ENCODE measurements around the gene PKNOX2.

PKNOX2 gene

DNA sequence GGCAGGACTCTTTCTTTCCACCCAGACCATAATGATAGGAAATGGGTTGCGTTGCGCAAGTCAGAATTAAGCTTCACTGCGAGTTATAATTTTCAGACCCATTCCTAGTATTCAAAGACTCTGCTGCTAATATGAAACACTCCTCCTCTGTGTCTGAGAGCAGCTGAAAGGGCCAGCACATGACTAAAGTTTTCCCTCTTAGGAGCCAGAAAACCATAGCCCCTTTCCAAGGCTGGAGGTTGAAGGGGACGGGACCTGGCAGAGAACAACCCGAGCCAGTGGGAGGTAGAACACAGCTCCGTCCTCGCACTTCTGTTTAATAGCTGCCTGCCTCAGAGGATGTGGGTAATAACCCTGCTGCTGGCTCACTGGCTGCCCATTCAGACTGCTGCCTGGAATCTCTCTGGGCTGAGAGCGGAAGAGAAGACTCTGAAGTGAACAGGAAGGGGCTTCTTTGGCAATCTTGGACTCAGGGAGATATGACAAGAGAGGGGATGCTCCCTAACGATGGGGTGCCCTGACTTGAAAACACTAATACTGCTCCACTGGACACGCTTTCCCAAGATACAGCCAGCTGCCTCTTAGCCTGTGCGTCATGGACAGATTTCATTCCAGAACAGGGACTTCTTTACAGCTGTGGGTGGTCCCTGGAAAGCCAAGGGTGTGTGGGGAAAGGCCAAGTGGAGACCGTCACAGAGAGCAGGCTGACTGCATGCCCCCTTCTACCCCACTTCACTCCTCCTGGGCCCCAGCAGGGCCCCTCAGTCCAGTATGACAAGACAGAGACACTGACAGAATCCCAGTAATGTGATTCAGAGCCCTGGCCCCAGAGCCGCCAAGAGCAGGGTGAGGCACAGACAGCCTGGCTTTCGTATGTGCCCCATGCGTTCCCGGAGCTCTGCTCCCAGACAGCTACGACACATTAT, 174.6 kb downstream of the PKNOX2 start:
- DNase-seq (ENCODE audit: low read depth in 2 of 2): no peak

DNA sequence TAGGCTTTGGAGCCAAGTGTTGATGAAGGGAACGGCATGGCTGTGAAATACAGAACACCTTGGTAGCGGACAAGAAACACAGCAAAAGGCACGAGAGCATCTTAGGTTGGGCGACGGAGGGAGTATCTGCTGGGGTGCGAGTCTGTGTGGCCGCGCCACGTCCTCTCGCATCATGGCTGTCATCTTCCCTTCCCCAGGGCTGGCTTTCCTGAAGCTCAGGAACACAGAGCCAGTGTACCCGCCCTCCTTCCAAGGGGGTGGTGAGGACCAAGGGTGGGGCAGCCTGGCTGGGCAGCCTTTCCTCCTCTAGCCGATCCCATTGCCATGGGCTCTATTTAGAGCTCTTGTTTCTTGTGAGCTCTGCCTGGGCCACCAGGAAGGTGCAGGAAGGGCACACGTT, 177.1 kb downstream of the PKNOX2 start:
- no peak for DNase-seq (ENCODE audit: low read depth in 2 of 2)

DNA sequence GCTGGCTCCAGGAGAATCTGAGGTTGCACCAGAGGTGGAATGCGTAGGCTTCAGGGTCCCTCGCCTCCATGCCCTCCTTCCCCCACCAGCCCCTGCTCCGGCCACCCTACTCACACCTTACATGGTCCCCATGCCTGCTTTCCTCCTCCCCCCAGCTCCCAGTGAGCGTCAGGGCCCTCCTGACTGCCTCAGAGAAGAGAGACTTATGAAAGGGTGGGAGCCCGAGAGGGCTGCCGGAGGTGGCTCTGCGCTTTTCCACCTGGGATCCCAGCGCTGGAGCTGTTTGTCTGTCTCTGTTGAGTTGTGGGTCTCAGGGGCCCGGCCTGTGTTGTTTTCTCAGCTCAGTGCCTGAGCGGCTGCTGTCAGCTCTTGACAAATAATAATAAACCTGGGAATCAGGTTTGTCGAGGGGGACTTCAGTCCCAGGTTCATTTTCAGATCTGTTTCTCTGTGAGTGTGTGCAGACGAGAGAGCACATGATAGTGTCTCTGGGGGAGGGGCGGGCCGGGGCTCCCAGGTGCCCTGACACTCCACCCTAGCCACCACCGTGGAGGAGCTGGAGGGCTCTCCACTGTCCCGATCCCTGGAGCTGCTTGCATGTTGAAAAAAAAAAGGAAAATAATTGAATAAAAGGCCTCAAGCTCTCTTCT, 177.9 kb downstream of the PKNOX2 start:
- DNase-seq (ENCODE audit: low read depth in 2 of 2): no peak

DNA sequence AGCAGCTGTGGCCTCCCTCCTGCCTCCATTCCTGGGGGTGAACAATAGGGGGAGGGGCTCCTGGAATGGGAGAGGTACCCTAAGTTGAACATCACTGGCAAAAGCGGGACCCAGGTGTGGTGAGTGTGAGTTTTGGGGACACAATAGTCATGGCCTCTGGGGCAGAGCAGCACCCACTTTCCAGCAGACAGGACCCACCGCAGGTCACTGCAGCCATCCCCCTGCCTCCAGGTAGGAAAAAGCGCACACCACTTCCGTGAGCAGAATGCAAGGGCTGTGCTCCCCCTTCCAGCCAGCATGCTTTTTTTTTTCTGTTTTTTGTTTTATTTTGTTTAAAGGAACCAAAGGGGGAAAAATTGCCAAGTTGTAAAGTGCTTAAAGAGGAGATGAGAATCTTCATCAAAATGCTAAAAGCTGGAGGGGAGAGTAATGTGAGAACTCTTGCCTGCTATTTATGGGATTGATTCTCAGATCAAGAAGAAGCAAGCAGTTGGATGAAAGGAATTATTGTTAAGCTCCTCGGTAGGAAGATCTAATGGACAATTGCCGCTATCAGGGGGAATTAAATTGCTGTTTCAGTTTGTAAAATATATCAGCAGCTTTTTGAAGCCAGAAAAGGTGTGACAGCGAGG, 178.7 kb downstream of the PKNOX2 start:
- no peak for DNase-seq (ENCODE audit: low read depth in 2 of 2)

DNA sequence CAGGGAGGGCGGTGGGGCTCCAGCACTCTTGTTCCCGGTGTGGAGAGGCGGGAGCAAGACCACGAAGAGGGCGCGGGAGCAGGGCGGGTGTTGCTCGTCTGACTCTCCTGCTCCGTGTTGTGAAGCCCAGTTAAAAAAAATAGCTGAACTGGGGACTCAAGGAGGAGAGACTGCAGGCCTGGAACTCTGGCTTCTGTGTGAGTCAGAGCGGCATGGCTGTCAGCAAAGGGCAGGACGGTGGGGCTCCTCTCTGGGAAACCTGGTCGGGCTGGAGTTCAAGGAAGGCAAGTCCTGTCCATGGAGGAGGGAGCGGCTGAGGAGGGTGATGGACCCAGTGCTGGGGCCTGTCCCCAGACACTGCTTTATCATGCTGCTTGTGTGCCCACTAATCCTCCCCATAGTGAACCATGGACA, 179.2 kb downstream of the PKNOX2 start:
- no peak for DNase-seq (ENCODE audit: low read depth in 2 of 2)

DNA sequence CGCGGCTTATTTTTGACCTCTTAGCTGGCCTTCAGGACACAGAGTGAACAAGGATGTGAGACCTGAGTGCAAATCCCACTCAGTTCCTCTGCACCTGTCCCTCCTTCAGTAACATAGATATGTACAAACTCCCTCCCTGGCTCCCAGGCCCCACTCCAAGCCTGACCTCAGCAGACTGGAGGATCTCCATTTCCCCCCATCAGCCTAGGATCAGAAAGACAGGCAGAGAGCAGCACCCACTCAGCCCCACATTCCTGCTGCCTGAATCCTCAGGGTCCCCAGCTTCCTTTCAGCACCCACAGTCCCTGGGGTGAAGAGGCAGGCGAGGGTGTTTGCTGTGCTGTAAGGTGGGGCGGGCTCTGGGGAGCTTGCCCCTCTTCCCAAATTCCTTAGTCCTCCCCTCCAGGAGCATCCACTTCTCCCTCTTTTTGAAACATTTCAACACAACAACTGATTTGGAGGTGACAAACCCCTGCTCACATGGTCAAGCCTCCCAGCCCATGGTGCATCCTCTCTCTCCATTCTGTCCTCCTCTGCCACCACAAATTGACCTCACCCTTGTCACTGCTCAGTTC, 180.4 kb downstream of the PKNOX2 start:
- DNase-seq (ENCODE audit: low read depth in 2 of 2): no peak

DNA sequence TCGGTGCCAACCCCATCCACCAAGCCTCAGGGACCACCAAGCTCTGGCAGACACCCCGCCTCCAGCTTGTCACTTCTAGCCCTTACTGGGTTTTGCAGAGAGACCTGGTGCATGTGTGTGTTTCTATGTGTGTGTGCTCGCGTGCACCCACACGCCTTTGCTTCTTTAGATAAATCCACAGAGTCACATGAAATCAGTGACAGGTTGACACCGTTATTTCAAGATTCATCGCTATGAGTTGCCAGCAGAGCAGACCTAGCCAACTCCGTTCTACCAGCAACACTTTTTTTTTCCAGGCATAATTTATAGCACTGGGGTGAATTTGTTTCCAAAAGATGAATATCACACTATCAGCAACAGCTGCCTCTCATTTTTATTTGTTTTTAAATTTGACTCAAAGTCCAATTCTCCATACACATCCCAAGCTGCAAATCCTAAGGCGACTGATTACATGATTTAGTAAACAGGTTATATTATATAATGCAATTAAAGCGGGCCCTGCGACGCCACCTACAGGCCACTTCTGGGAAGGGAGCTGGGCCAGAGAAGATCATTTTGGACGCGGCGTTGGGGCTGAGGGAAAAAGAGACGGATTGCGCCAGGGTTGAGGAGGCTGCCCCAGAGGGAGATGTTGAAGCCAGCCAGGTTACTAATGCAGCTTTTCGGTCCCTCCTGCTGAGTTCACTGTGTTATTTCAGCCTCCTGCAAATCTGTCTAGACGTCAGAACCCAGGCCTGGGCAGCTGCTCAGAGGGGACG, 181.0 kb downstream of the PKNOX2 start:
- DNase-seq (ENCODE audit: low read depth in 2 of 2): peak in 1 of 2 donors; percentile 5

DNA sequence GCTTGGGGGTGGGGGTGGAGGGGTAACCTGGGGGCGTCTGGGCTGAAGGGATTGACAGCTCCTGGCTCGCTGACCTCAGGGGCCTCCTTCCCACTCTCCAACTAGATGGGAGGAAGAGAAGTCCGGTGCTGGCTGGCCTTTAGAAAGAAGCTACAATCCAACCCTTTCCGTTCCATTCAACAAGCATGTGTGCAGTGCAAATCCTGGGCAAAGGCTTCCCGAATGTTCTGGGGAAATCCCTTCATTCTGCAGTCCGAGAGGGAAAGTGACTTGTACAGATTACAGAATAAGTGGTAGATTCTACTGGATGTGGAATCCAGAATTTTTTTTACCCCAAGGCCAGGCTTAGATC, 181.6 kb downstream of the PKNOX2 start:
- DNase-seq (ENCODE audit: low read depth in 2 of 2): no peak

DNA sequence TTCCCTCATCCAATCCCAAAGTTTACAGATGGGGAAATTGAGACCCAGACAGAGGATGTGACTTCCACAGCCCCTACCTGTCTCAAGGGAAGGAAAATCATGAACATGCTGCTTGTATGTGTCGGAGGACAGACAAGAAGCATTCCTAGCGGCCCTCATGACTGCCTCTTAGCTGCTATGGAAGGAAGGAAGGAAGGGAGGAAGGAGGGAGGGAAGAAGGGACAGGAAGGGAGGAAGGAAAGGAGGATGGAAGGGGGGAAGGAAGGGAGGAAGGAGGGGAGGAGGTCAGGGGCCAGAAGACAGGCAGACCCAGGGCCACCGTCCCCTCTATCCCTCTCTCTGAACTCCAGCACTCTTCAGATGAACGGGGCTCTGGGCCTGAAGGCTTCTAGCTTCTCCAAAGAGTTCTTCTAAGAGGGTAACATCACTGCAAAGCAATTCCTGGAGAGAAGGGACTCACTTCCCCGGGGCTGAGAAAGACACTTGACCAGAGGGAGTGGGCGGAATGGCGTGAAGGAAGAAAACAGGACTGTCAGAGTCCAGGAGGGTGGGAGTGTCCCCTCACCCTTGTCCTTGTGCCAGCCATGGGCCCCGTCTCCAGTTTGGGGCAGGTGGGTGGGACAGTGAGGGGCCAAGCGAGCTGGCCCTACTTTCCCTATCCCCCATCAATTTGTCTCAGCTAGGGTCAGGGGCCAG, 182.2 kb downstream of the PKNOX2 start:
- DNase-seq (ENCODE audit: low read depth in 2 of 2): no peak

DNA sequence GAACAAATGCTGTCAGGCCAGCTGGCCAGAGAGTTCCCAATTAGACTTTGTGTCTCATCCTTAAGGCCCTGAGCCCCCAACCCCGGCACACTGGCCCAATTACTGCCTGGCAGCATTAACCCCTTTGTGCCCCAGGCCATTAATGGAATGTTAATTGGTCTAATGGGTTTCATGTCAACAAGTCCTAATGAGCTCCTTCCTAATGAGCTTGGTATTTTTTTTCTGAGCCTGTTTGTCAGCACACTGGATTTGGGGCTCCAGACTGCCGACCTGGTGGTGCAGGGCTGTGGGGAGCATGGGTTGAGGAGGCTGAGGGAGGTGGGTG, 182.7 kb downstream of the PKNOX2 start:
- no peak for DNase-seq (ENCODE audit: low read depth in 2 of 2)

DNA sequence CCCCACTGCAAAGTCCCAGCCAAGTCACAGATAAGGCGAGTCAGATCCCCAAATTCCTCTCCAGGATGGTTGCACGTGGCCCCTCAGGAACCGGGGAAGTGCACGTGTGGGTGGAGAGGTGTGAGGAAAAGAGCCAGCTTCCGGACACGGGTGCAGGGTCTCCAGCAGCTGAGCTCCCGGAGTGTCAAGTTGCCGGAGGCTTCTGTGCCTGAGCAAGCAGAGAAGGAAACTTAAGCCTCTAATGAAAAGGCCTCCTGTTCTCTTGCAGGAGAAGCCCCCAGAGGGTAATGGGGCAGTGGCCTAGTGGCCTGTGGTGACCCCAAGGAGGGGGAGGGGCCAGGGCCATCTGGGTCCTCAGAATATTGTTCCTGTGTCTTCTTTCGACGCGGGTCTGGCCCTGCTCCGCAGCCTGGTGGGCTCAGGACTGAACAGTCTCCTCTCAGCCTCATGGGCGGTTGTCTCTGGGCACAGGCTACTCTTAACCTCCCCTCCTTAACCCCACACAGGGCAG, 183.6 kb downstream of the PKNOX2 start:
- no peak for DNase-seq (ENCODE audit: low read depth in 2 of 2)

DNA sequence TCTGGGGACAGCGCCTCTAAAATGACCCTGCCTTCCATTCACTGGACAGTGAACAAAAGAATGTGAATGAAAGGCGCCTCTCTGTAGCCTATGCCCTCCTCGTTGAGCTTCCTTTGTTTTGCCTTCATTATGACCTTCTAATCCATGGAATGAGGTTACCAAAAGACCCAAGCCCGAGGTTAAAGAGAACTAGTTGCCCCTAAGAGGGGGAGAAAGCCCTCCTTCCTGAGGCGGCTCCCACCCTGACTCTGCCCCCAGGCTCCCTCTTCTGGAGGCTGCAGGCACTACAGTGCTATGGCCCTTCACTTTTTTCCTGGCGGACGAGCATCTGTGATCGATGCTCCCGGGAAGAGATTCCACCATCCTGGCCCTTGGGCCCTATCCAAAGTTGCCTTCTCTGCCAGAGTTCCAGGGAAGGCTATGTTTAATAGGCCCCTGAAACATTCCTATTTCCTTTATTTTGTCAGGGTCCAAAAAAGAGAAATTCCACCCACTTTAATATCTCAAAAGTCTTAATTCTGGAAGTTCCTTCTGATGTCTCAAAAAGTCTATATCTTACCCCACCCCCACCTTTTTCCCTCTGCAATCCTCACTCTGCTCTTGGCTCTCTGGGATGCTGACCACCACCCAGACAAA, 184.2 kb downstream of the PKNOX2 start:
- peak in 1 of 2 donors; percentile 23 for DNase-seq (ENCODE audit: low read depth in 2 of 2)

DNA sequence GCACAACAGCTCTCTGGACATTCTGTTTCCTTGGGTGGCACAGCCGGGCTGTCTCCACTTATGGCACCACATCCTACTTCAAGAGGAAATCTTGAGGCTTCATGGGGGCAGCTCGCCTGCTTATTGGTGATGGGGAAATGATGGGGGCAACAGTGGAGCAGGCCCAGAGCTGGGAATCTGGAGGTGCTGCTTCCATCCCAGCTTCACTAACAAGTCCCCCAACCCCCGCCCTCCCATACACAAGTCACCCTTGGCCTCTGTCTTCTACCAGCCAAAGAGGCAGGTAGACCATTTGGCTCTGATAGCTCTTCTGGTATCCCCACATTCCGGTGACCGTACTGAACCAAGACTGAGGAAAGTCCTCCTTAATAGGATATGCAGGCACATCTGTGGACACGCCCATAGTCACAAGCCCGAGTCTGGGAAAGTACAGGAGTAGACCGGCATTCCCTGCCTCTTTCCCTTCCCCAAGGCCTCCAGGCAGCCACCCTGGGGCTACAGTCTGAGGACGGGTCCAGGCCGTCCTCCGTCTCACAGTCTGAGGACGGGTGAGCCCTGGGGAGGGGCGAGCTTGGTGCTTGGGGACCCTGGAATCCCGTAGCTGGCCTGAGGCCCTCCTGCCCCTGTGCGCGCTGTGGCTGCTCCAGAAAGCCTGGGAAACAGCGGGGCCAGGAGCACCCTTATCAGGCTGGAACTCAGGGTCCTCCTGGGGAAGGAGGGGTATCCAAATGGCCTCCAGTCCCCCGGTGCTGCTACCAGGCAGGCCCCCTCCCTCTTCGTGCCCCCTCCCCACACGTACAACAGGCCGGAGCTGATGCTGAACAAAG, 185.9 kb downstream of the PKNOX2 start:
- no peak for DNase-seq (ENCODE audit: low read depth in 2 of 2)

DNA sequence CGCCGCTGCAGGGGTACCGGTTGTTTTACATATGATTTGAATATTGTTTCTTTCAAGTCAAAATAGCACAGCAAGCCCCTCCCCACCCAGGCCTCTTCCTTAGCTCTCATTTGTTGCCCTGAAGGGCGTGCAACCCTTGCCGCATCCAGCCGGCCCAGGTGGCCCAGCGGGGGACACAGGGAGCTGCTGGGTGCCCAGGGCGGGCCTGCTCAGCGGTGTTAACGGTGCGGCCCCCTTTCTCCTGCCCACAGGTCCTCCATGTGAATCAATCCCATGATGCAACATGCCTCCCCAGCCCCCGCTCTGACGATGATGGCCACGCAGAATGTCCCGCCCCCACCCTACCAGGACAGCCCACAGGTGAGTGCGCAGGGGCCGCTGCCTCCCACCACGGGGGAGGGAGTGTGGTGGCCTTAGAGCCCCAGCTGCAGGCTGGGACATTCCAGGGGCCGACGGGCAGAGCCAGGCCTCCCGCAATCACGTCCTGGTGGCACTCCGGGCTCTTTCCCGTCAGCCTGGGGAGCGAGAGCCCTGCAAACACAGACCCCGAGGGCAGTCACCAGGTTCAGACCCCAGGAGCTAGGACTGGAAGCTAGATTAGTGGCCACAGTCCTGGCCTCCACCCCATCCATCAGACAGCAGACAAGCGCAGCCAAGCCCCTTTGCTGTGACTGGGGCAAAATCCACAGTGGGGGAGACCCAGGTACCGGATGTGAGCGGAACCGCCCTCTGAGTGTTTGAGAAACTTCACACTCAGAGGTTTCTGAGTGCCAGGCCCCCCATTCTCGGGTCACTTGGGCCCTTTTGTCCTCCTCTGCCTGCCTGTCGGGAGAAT, 186.7 kb downstream of the PKNOX2 start:
- no peak for DNase-seq (ENCODE audit: low read depth in 2 of 2)

DNA sequence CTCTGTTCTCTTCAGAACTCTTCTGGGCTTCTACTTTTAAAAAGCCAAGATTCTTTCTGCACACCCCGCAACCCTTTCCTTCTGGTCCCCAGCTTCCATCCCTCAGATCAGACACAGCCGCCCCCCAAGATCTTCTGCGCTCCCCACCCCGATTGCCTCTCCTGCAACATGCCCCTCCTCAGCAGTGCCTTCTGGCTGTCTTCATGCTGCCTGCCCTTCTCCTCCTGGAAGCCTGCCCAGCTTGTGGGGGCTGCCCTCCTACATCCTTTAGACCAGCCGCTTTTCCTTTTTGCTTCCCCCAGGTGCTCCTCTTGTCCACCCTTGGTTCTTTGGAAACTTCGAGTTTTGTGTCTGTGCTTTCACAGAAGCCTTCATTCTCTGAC, 187.3 kb downstream of the PKNOX2 start:
- DNase-seq (ENCODE audit: low read depth in 2 of 2): no peak

DNA sequence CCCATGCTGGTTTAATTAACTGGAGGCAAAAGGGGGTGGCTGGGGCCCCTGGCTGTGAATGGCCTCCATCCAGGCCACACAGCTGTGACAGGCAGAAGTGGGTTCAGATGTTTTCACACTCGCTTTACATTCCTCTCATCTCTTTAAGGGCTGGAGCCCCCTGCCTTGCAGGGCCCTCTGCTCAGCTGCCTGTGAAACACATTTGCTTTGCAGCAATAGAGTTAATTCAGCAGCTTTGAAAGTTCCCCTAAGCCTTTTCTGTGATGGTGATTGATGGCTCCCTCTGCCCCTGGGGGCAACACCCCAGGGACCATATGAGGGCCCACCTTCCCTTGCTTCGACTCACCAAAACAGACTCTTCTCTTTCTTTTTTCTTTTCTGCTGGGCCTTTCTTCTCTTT, 192.2 kb downstream of the PKNOX2 start:
- no peak for DNase-seq (ENCODE audit: low read depth in 2 of 2)

DNA sequence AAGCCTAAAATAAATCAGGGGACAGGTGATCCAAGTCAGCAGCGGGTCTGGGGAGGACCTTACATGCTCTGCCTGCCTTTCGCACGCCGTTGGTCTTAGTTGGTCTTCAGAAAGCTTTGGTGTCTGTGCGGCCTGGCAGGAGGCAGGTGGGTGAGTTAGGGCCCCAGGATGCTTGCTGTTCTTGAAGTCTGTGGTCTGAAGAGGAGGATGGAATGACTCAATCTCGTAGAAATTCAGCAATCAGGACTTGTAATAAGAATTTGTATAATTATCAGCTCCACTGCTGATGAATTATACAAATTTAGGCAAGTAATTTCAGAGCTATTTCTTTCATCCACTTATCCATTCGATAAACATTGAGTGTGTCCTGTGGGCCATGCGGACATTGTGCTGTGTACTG, 193.0 kb downstream of the PKNOX2 start:
- no peak for DNase-seq (ENCODE audit: low read depth in 2 of 2)

DNA sequence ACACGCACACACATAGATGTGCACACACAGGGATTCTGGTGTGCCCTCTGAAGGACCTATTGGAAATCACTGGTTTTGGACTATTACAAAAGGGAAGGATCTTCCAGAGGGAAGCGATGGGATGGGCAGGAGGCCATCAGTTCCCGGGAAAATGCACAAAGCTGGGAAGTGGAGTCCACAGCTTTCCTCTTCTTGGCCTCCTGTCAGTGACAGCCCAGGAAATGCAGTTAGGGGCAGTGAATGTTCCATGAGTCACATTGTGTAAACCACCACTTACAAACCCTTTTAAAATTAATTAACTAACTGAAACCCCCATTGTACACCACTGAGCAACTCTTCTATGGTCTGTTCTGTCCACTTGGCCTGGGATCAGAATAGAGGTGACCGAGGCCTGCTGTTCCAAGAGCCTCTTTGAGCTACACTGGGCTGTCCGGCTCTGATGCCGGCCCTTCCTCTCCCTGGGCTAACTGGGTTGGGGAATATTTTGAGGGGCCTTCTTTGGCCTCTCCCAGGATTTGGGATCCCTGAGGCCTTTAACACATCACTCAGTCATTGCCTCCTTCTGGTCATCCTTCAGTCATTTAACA, 193.8 kb downstream of the PKNOX2 start:
- DNase-seq (ENCODE audit: low read depth in 2 of 2): no peak
